ENCODE data around the gene EIF3B.
"Not testable (repeated sequence)": the region's sequence is repeated elsewhere in the genome, so short reads cannot be mapped to it uniquely, and the experiment has no call there.

EIF3B gene

GRCh38 chr7:2321020-2321419, 33.6 kb upstream of the EIF3B start:
- no peak for DNase-seq (ENCODE audit: low read depth)
- no peak overlapping the region for H3K4me3 ChIP-seq (ENCODE audit: control insufficient read depth, low read depth, low read length)
- TF ChIP-seq CTCF (conservative IDR thresholded peaks at IDR 0.05; ENCODE audit: control insufficient read depth, insufficient read depth, low read depth, low read length) = peak; percentile 14

GRCh38 chr7:2325162-2325561, 29.5 kb upstream of the EIF3B start:
- no peak for TF ChIP-seq CTCF (conservative IDR thresholded peaks at IDR 0.05; ENCODE audit: control insufficient read depth, insufficient read depth, low read depth, low read length)
- H3K4me3 ChIP-seq (ENCODE audit: control insufficient read depth, low read depth, low read length) = no peak overlapping the region
- no peak for DNase-seq (ENCODE audit: low read depth)

- DNase-seq (ENCODE audit: low read depth) = no peak
- TF ChIP-seq CTCF (conservative IDR thresholded peaks at IDR 0.05; ENCODE audit: control insufficient read depth, insufficient read depth, low read depth, low read length) = no peak
- no peak overlapping the region for H3K4me3 ChIP-seq (ENCODE audit: control insufficient read depth, low read depth, low read length)
Observed at GRCh38 chr7:2326951-2327350, 27.7 kb upstream of the EIF3B start.

GRCh38 chr7:2330493-2330892, 24.1 kb upstream of the EIF3B start:
- no peak for DNase-seq (ENCODE audit: low read depth)
- H3K4me3 ChIP-seq (ENCODE audit: control insufficient read depth, low read depth, low read length) = no peak overlapping the region
- TF ChIP-seq CTCF (conservative IDR thresholded peaks at IDR 0.05; ENCODE audit: control insufficient read depth, insufficient read depth, low read depth, low read length) = no peak

GRCh38 chr7:2331707-2332106, 22.9 kb upstream of the EIF3B start:
- TF ChIP-seq CTCF (conservative IDR thresholded peaks at IDR 0.05; ENCODE audit: control insufficient read depth, insufficient read depth, low read depth, low read length) = no peak
- no peak for DNase-seq (ENCODE audit: low read depth)
- no peak overlapping the region for H3K4me3 ChIP-seq (ENCODE audit: control insufficient read depth, low read depth, low read length)

GRCh38 chr7:2332606-2333231, 21.9 kb upstream of the EIF3B start:
- not testable (repeated sequence) for DNase-seq (ENCODE audit: low read depth); H3K4me3 ChIP-seq (ENCODE audit: control insufficient read depth, low read depth, low read length)

- H3K4me3 ChIP-seq (ENCODE audit: control insufficient read depth, low read depth, low read length) = no peak overlapping the region
- no peak for DNase-seq (ENCODE audit: low read depth)
- TF ChIP-seq CTCF (conservative IDR thresholded peaks at IDR 0.05; ENCODE audit: control insufficient read depth, insufficient read depth, low read depth, low read length) = no peak
Observed at GRCh38 chr7:2336626-2337299, 17.9 kb upstream of the EIF3B start.

GRCh38 chr7:2347351-2348063, 7.1 kb upstream of the EIF3B start:
- H3K4me3 ChIP-seq (ENCODE audit: control insufficient read depth, low read depth, low read length) = peak overlapping the region; percentile 41
- DNase-seq (ENCODE audit: low read depth) = not testable (repeated sequence)
